ENCODE measurements around the gene TCTN2.

TCTN2 gene

GRCh38 chr12:123670882-123671728, at the start of gene TCTN2:
TCTN2 (plus strand) TSS chr12:123671113; CDS start chr12:123671241, 128 bp downstream.
- DNase-seq: peak; percentile 83

DNA sequence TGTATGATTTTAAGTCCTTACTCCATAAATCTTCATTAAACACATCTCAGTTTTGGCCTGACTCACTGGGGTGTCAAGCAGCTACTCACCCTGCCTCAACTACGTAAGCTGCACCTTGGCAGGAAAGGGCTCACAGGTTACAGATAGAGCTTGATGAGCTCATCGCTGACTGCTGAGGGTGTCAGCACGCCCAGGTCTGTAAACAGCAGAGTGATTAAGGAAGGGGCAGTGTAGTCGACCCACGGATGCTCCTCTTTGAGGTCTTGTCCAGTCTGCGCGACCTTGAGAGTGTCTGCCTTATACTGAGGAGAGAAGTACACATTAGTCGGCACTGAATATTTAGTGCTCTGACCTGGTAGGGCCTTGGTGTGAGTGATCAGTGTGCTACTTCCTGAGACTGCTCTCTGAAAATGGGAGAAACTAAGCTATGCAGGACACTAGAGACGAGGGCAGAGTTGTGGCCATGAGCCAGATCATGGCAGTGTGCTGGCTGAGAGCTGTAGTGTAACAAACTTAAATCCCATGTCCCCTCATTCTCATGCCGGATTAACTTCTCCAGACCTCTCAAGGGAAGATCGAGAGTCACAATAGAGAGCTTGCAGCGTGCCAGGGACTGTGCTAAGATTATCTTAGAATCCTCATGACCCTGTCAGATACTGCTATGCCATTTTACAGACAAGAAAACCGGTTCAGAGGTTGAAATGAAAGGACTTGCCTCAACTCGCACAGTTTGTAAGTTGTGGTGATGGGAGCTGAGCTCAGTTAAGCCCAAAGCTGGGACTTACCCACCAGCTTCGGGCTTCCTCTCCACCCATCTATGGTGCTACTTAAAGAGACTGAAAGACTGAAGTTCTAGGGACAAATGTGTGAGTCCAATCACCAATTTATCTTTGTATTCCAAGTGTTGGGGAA, 49.0 kb upstream of the TCTN2 start:
- no peak for DNase-seq

DNA sequence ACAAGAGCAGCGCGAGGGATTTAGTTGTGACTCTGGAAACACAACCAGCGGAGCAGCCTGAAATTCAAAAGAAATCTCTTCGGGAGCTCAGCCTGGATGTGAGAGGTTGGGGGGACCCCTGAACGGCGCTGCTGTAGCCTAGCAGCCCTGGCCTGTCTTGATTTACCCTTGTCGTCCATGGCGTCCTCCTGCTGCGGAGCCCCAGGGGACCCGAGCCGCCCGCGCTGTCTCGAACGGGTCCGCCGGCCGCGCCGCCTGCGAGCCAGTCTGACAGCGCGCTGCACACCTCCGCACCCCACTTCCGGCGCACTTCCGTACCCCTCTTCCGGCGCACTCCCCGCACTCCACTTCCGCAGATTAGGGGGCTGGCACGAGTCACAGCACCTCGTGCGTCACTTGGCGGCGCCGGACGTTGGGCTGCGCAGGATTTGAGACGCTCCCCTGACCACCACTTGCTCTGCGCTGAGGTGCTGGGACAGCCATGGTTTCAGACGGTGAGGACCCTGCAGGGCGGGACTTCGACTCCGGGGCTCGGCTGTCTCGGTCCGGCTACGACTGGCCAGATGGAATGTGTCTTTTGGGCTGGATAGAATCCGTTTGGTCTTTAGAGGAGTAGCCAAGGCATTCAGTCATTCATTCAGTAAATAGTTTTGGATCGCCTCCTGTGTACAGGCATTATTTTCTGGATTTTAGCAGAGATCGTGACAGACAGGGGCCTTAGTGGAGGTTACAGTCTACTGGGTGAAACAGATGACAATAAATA, 37.4 kb upstream of the TCTN2 start, which contains the start of the genes EIF2B1 and GTF2H3:
Gene EIF2B1 (minus strand): TSS at position 308 of the 763 bp plus-strand sequence. CDS start 129 bp downstream, at position 179.
Gene GTF2H3 (plus strand): TSS at position 451 of the 763 bp plus-strand sequence. CDS start 31 bp downstream, at position 482.
- peak; percentile 77 for DNase-seq

DNA sequence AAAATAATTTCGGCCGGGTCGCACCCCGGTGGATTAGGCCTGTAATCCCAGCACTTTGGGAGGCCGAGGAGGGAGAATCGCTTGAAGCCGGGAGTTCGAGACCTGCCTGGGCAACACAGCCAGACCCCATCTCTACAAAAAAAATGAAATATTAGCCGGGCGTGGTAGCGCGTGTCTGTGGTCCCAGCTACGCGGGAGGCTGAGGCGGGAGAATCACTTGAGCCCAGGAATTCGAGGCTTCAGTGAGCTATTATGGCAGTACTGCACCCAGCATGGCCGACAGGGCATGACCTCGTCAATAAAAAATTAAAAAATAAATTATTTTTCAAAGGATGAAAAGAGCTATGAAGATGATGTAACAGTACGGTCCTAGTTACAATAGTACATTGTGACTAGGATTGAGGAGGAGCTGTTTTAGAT, 36.8 kb upstream of the TCTN2 start:
- no peak for DNase-seq

DNA sequence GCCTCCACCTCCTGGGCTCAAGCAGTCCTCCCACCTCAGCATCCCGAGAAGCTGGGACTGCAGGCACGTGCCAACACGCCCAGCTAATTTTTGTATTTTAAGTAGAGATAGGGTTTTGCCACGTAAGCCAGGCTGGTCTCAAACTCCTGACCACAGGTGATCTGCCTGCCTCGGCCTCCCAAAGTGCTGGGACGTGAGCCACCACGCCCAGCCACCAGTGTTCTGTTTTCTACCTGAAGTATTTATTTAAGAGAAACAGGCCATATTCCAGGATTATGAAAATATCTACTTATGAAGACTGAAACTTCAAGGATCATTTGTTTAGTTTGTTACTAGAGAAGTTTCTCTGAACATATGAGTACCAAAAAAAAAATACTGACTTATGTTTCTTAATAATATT, 27.0 kb upstream of the TCTN2 start:
- DNase-seq: no peak

DNA sequence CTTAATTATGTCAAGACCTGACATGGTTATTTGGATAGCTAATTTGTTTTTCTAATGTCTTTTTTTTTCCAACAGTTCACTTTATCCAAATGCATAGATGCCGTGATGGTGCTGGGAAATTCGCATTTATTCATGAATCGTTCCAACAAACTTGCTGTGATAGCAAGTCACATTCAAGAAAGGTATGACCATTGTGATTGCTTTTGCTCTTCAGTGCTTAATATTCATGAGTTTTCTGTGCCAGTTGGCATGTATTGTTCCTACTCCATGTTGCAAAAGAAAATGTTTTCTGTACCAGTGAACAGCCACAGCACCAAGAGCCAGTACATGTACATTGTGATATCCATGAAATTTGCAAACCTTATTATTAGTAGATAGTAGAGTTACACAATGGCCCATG, 25.5 kb upstream of the TCTN2 start:
- no peak for DNase-seq

GRCh38 chr12:123645878-123646277, 25.0 kb upstream of the TCTN2 start:
- no peak for DNase-seq

DNA sequence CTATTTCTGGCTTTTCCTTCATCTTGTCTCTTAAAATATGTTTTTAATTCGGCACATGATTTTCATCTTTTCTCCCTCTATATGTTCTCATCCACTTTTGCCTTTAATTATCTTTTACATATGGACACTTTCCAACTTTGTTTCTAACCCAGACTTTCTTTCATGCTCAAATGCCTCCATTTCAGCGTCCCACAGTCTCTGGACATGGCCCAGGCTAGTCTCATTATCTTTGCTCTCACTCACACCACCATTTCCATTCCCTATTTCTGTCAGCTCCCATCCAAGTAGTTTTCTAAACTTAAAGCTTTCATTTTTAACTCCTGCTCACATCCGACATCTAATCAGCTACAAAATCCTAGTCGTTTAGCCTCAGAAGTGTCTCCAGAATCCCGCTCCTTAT, 22.5 kb upstream of the TCTN2 start:
- no peak for DNase-seq

GRCh38 chr12:123654129-123654701, 16.7 kb upstream of the TCTN2 start:
- no peak for DNase-seq

- no peak for DNase-seq
Measured at GRCh38 chr12:123655420-123655819, 15.5 kb upstream of the TCTN2 start.

- DNase-seq: no peak
Measured at GRCh38 chr12:123656392-123656791, 14.5 kb upstream of the TCTN2 start.

DNA sequence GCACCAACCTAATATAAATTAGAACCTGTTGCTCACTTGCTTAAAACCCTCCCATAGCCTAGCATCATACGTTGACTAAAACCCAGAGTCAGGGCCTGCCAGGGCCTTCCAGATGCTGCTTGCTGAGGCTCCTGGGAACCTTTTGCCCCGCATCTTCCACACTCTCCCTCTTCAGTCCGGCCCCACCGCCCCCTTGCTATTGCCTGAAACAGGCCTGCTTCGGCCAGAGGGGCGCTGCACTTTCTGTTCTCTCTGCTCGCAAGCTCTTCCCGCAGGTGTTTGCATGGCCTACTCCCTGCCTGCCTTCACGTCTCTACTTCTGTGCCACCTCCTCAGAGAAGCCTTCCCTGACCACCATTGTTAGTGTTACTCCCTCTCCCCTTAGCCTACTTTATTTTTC, 13.7 kb upstream of the TCTN2 start:
- no peak for DNase-seq

GRCh38 chr12:123659996-123660727, 10.8 kb upstream of the TCTN2 start:
- DNase-seq: no peak

- no peak for DNase-seq
Measured at GRCh38 chr12:123667771-123668170, 3.1 kb upstream of the TCTN2 start.

DNA sequence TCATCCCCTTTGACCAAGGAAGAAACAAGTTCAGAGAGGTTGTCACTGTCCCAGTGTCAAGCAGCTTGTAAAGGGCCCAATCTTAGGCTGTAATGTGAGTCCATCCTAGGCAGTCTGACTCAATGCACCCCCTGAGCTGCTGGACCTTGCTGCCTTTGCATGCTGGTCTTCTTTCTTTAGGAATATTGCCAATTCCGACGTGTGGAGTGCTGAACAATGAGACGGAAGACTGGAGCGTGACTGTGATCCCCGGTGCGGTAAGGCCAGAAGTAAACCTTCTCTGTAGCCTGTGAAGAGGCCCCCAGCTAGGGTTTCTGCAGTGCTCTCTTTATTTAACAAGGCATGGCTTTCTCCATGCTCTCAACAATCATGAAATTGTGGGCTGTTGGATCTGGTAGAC, 963 bp downstream of the TCTN2 start:
- DNase-seq: no peak

GRCh38 chr12:123675436-123675835, 4.5 kb downstream of the TCTN2 start:
- no peak for DNase-seq

DNA sequence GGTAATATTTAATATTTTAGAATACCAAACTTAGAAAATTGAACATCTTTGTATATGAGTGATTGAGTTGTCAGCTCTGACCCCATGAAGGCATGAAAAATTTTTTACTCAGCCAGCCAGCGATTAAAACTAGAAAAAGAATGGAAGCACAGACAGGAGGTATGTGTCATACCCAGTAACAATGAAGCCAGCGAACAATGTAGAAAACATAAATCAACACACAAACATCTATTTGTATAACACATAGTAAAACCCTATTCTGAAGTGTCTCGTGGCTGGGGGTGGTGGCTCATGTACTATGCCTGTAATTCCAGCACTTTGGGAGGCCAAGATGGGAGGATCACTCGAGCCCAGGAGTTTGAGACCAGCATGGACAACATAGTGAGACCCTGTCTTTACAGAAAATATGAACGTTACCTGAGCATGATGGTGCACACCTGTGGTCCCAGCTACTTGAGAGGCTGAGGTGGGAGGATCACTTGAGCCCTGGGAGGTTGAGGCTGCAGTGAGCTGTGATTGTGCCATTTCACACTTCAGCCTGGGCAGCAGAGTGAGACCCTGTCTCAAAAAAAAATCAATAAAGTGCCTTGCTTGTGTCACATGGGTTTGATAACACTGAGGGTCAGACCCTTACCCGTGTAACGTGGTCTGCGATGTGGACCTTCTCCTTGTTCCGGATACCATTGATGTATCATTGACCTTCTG, 5.9 kb downstream of the TCTN2 start:
- no peak for DNase-seq

GRCh38 chr12:123678981-123679380, 8.1 kb downstream of the TCTN2 start:
- DNase-seq: no peak

DNA sequence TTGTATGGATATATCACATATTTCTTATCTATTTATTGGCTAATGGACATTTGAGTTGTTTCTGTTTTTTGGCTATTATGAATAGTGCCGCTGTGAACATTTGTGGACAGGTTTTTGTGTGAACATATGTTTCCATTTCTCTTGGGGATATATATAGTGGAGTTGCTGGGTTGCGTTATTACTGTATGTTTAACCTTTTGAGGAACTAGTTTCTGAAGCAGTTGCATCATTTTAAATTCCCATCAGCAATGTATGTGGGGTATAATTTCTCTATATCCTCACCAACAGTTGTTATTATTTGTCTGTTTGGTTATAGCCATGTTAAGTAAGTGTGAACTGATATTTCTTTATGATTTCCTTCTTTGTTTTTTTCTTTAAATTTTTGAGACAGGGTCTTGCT, 10.7 kb downstream of the TCTN2 start:
- DNase-seq: no peak

- DNase-seq: no peak
Measured at GRCh38 chr12:123683964-123684363, 13.1 kb downstream of the TCTN2 start.

GRCh38 chr12:123686636-123687190, 15.8 kb downstream of the TCTN2 start:
- DNase-seq: no peak
